GM12865 (cell line): ENCODE results near the gene NEK2.

ENCODE experiments used
- DNase-seq: peaks from one replicate; pipeline ENCODE4 v3.0.0; 2010; ENCODE audit warnings: low read depth
- H3K4me3 ChIP-seq: 2 replicates; pipeline ENCODE4 v1.5.1; 2011; ENCODE audit warnings: mild to moderate bottlenecking, low read depth, low read length, control low read depth
- TF ChIP-seq, protein P1 (sequence below): IDR thresholded peaks from 2 replicates; pipeline ENCODE4 v1.5.1; 2011; ENCODE audit warnings: low read length, control low read depth, low read depth, inconsistent platforms; ENCODE audit not compliant: insufficient read depth; ENCODE audit errors: missing control alignments

The NEK2 gene

DNA sequence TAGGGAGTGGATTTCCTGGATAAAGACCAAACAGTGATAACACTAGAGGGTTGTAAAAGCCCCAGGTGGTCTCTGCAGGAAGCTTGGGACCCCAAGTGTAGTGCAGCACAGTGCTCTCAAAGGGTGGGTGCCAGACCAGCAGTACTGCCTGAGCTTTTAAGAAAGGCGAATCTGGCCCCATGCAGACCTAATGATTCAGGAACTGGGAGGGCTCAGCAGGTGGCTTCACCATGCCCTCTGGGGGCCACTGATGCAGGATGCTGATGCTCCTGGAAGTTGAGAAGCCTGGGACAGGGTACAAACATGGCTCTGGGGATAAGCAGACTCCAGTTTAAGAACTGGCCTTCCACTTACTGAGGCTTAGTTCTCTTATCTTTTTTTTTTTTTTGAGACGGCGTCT, 29.1 kb upstream of the NEK2 start:
- no peak overlapping the region for H3K4me3 ChIP-seq
- no peak for DNase-seq

GRCh38 chr1:211703812-211704537, 28.6 kb upstream of the NEK2 start:
- DNase-seq, result no peak

More for the DNA sequence above, 29.1 kb upstream of the NEK2 start:
- TF ChIP-seq, protein P1, sequence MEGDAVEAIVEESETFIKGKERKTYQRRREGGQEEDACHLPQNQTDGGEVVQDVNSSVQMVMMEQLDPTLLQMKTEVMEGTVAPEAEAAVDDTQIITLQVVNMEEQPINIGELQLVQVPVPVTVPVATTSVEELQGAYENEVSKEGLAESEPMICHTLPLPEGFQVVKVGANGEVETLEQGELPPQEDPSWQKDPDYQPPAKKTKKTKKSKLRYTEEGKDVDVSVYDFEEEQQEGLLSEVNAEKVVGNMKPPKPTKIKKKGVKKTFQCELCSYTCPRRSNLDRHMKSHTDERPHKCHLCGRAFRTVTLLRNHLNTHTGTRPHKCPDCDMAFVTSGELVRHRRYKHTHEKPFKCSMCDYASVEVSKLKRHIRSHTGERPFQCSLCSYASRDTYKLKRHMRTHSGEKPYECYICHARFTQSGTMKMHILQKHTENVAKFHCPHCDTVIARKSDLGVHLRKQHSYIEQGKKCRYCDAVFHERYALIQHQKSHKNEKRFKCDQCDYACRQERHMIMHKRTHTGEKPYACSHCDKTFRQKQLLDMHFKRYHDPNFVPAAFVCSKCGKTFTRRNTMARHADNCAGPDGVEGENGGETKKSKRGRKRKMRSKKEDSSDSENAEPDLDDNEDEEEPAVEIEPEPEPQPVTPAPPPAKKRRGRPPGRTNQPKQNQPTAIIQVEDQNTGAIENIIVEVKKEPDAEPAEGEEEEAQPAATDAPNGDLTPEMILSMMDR, result no peak

DNA sequence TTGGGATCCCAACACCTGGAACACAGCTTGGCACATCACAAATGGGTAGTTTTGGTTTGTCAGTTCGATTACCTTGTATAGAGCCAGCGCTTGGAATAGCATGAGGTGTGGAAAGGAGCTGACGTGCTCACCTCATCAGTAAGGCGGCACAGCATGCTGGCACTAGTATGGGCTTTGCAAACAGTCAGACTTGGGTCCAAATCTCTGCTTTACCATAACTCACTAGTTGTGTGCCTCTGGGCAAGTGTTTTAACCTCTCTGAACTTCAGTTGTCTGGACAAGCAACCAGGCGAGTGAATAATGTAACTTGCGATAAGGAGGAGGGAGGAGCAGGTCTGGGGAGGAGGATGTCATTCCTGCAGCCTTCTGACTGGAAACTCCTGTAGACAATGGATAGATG, 26.3 kb upstream of the NEK2 start:
- TF ChIP-seq, protein P1, result no peak
- DNase-seq, result no peak
- H3K4me3 ChIP-seq, result no peak overlapping the region

More at GRCh38 chr1:211703812-211704537, 28.6 kb upstream of the NEK2 start:
- H3K4me3 ChIP-seq, result no peak overlapping the region
- TF ChIP-seq, protein P1, result no peak

DNA sequence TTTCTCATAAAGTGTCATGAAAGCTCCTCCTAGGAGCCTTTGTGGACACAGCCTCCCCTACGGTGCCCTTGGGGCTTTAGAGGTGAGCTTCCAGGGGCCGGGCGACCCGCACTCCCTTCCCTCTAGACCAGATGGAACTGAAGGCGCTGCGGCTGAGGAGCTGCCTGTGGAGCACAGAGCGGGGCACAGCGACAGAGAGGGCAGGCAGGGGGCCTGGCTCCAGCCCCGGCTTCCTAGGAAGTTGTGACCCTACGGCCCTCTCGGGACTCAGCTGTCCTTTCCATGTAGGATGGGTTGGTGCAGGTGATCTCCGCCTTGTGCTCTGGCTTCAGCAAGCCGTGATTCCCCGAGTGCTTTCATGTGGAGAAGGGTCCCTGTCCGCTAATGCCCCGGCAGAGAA, 23.6 kb upstream of the NEK2 start:
- TF ChIP-seq, protein P1, result no peak
- no peak for DNase-seq
- no peak overlapping the region for H3K4me3 ChIP-seq

- TF ChIP-seq, protein P1, result peak; percentile 96
- H3K4me3 ChIP-seq, result peak overlapping the region; percentile 25; the same call in 1 of the 2 replicates
- DNase-seq, result peak; percentile 89
Measured at GRCh38 chr1:211698161-211699026, 23.0 kb upstream of the NEK2 start.

- DNase-seq, result peak; percentile 91
- TF ChIP-seq, protein P1, result no peak
- H3K4me3 ChIP-seq, result no peak overlapping the region
Measured at GRCh38 chr1:211697356-211697755, 21.9 kb upstream of the NEK2 start.
